Parathyroid adenoma (tissue), 2 donors: ENCODE results near the gene SLC8A1.

Source experiments
- H2AFZ ChIP-seq: fragments of 300-600 bp; sonication (generic); one replicate; pipeline ENCODE4 v1.7.0; 2017; ENCODE audit warnings: antibody characterized with exemption, mild to moderate bottlenecking
- H3K27ac ChIP-seq: fragments of 300-600 bp; sonication (generic); one replicate; pipeline ENCODE4 v1.7.0; 2017
- H3K27me3 ChIP-seq: fragments of 300-600 bp; sonication (generic); one replicate; pipeline ENCODE4 v1.7.0; 2017; ENCODE audit warnings: low read length; ENCODE audit not compliant: control insufficient read depth, insufficient read depth
- H3K36me3 ChIP-seq: fragments of 300-600 bp; sonication (generic); one replicate; pipeline ENCODE4 v1.7.0; 2017; ENCODE audit warnings: low read length; ENCODE audit not compliant: control insufficient read depth, insufficient read depth
- H3K4me1 ChIP-seq: fragments of 300-600 bp; sonication (generic); one replicate; pipeline ENCODE4 v1.7.0; 2017; ENCODE audit warnings: control low read depth
- H3K4me2 ChIP-seq: fragments of 300-600 bp; sonication (generic); one replicate; pipeline ENCODE4 v1.7.0; 2017; ENCODE audit warnings: low read length
- H3K4me3 ChIP-seq: fragments of 300-600 bp; sonication (generic); one replicate; pipeline ENCODE4 v1.7.0; 2017; ENCODE audit warnings: low read depth, low read length
- H3K79me2 ChIP-seq: fragments of 300-600 bp; sonication (generic); one replicate; pipeline ENCODE4 v1.7.0; 2017; ENCODE audit warnings: control low read depth
- H3K9ac ChIP-seq: fragments of 300-600 bp; sonication (generic); one replicate; pipeline ENCODE4 v1.7.0; 2017; ENCODE audit warnings: mild to moderate bottlenecking
- H3K9me3 ChIP-seq: fragments of 300-600 bp; sonication (generic); one replicate; pipeline ENCODE4 v1.7.0; 2017; ENCODE audit warnings: low read length; ENCODE audit not compliant: control insufficient read depth
- CTCF ChIP-seq: fragments of 300-600 bp; sonication (generic); IDR thresholded peaks from one replicate; pipeline ENCODE4 v1.7.0; 2017; ENCODE audit warnings: antibody characterized with exemption, mild to moderate bottlenecking
- donor health status: primary hyperparathyroidism.

Gene SLC8A1

GRCh38 chr2:40363631-40364030 is 88.3 kb downstream of the SLC8A1 start:
- no peak for TF ChIP-seq CTCF
- Histone ChIP-seq H3K4me1 (no peaks in the 10 kb centered on the region), H3K4me2 (no peak overlapping the region), H2AFZ (no peak overlapping the region), H3K4me3 (no peak overlapping the region), H3K9me3 (no peaks in the 10 kb centered on the region), H3K36me3 (no peaks in the 10 kb centered on the region), H3K27me3 (no peaks in the 10 kb centered on the region), H3K27ac (no peak overlapping the region), H3K79me2 (no peaks in the 10 kb centered on the region), H3K9ac (no peak overlapping the region)

- H3K4me2 ChIP-seq: no peak overlapping the region
- no peaks in the 10 kb centered on the region for H3K4me1 ChIP-seq
- no peak overlapping the region for H3K9ac ChIP-seq
- H3K36me3 ChIP-seq: no peaks in the 10 kb centered on the region
- no peak overlapping the region for H3K4me3 ChIP-seq
- H2AFZ ChIP-seq: no peak overlapping the region
- no peaks in the 10 kb centered on the region for H3K9me3 ChIP-seq
- no peaks in the 10 kb centered on the region for H3K79me2 ChIP-seq
- TF ChIP-seq CTCF: no peak
- H3K27me3 ChIP-seq: no peaks in the 10 kb centered on the region
- H3K27ac ChIP-seq: no peak overlapping the region
Measured at GRCh38 chr2:40363231-40363630, 88.7 kb downstream of the SLC8A1 start.

GRCh38 chr2:40361478-40361877 is 90.4 kb downstream of the SLC8A1 start:
- no peak overlapping the region for H2AFZ ChIP-seq
- no peaks in the 10 kb centered on the region for H3K27me3 ChIP-seq
- no peaks in the 10 kb centered on the region for H3K79me2 ChIP-seq
- TF ChIP-seq CTCF: no peak
- H3K4me3 ChIP-seq: no peak overlapping the region
- no peak overlapping the region for H3K4me2 ChIP-seq
- H3K36me3 ChIP-seq: no peaks in the 10 kb centered on the region
- H3K27ac ChIP-seq: no peak overlapping the region
- H3K9ac ChIP-seq: no peak overlapping the region
- no peaks in the 10 kb centered on the region for H3K4me1 ChIP-seq
- no peaks in the 10 kb centered on the region for H3K9me3 ChIP-seq

- H3K4me3 ChIP-seq: no peak overlapping the region
- H3K4me1 ChIP-seq: no peaks in the 10 kb centered on the region
- H3K27me3 ChIP-seq: no peaks in the 10 kb centered on the region
- no peak overlapping the region for H2AFZ ChIP-seq
- H3K36me3 ChIP-seq: no peaks in the 10 kb centered on the region
- H3K4me2 ChIP-seq: no peak overlapping the region
- H3K9ac ChIP-seq: no peak overlapping the region
- H3K79me2 ChIP-seq: no peaks in the 10 kb centered on the region
- TF ChIP-seq CTCF: no peak
- no peak overlapping the region for H3K27ac ChIP-seq
- no peaks in the 10 kb centered on the region for H3K9me3 ChIP-seq
Measured at GRCh38 chr2:40360652-40361051, 91.2 kb downstream of the SLC8A1 start.

GRCh38 chr2:40359811-40360210 is 92.1 kb downstream of the SLC8A1 start:
- Histone ChIP-seq H3K4me3 (no peak overlapping the region), H3K27me3 (no peaks in the 10 kb centered on the region), H2AFZ (no peak overlapping the region), H3K79me2 (no peaks in the 10 kb centered on the region), H3K9ac (no peak overlapping the region), H3K4me2 (no peak overlapping the region), H3K4me1 (no peaks in the 10 kb centered on the region), H3K9me3 (no peaks in the 10 kb centered on the region), H3K27ac (no peak overlapping the region), H3K36me3 (no peaks in the 10 kb centered on the region)
- no peak for TF ChIP-seq CTCF
